GM19351 (cell line): Measurements from ENCODE around the gene UPK3BL2.
"Not testable (repeated sequence)": the region's sequence is repeated elsewhere in the genome, so short reads cannot be mapped to it uniquely, and the experiment has no call there.

ENCODE experiments used
- ATAC-seq: cut with Tn5 transposase; IDR thresholded peaks from one replicate; pipeline ENCODE4 v1.9.1; 2021; ENCODE audit warnings: mild to moderate bottlenecking, moderate library complexity; ENCODE audit not compliant: unreplicated experiment

UPK3BL2 gene

DNA sequence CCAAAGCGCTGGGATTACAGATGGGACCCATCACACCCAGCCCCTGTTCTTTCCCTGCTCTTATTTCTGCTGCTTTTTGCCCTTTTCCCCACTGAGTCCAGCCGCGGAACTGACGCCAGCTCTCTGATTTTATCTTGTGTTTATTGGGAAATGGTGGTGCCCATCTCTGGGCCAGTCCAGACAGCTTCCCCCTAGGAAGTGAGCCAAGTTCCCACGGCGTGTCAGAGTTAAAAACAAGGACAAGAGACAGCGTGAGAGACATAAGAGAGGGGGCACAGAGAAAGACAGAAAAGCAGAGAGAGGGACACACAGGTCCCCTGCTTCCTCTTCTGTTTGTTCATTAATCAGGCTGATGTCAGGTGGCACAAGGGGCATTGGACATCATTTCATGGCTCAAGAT is 11.9 kb downstream of the UPK3BL2 start:
- ATAC-seq: not testable (repeated sequence)

DNA sequence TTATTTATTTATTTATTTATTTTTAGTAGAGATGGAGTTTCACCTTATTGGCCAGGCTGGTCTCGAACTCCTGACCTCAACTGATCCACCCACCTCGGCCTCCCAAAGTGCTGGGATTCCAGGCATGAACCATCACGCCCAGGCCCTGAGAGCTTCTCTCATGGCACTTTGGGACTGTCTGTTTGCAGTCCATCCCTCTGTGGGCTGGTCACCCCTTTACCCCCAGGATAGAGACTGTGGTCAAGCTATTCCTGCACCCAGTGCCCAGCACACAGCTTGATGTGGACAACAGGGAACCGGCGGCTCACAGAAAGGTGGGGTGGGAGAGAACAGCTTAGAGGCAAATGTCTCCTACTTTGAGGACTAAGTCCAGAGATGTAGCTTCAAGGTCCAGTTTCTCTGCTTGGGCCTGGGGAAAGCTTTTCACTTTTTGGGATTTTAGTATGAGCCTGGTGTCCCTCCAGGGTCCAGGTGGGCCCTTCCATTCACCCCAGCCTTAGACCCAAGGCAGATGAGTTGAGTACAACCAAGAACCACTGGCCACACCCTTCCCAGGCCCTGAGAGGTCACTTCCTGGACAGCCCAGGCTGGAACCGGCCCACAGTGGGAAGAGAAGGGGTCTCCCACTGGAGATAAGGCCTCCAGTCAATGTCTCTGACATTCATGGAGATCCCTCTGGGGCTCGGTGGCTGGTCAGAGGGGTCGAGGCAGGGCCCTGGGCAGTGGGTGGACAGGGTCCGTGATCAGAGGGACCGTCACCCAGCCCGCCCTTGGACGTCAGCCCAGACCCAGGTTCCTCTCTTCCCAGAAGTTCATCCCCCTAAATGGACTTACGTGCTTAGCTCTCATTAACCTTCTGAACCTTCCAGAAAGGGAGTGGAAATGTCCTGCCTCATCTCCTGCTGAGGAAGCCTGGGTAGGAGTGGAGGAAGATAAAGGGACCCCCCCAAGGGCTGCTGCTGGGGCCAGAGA is 15.4 kb downstream of the UPK3BL2 start:
- ATAC-seq: not testable (repeated sequence)

DNA sequence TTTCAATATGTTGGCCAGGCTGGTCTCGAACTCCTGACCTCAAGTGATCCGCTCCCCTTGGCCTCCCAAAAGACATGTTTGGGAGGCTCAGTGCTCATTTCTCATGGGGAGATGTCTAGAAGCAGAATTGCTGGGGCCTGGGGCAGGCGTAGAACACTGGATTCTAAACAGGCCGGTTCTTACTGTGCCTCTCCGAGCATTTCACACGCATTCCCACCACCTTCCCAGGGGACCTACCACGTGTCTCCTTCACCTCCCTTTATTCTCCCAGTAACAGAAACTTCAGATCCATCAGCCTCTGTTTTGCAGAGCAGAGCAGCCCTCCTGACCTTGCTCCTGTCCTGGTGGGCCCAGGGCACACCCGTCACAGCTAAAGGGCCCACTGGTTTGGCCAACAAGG is 16.3 kb downstream of the UPK3BL2 start:
- not testable (repeated sequence) for ATAC-seq

DNA sequence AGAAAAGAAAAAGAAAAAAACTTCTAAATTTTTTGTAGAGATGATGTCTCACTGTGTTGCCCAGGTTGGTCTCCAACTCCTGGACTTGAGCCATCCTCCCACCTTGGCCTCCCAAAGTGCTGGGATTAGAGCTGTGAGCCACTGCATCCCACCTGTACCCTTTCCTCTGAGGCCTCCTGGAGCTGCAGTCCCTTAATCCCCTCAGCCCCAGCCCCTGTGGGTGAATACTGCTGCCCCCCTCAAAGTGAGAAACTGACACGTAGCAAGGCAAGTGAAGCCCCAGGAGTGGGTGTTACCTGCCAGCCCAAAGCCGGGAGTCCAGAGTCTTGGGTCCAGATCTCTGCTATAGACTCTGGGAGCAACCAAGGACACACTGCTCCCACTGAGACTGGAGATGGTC is 18.7 kb downstream of the UPK3BL2 start:
- not testable (repeated sequence) for ATAC-seq

DNA sequence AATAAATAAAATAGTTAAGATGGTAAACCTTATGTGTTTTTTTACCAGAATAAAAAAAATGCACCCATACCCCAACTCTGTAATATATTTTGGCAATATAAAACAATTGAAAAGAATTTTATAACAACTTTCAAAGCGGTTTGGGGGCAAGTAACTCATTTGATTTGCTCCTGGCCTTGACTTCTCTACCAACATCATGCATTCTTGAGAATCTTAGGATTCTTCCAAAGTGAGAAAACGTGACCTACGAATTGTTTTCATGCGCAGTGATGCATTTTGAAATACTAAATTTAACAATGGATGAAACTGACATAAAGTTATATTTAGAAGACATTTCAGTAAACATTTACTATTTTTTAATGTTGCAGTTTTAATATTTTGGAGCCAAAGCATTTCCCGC is 22.7 kb downstream of the UPK3BL2 start:
- not testable (repeated sequence) for ATAC-seq

DNA sequence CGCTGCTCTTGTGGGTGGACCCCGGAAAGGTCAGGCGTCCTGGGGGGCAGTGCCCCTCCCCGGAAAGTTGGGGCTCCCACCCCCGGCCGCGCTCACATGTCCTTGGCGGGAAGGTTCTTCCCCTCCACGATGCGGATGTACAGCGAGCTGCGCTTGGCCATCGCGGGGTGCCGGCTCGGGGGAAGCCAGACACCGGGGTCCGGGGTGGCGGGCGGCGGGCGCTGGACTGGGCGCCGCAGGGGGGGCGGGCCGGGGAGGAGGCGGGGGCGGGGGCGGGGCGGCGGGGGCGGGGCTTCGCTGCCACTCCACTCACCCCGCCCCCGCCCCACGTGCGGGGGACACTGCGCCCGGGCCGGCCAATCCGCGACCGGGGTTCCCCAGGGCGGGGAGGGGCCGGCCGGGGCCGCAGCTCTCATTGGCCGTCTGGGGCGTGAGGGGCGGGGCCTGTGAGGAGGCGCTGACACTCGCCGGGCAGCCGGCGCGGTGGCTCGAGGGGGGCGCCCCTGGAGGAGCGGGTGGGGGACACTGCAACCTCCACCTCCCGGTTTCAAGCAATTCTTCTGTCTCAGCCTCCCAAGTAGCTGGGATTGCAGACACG is 25.8 kb downstream of the UPK3BL2 start, which contains the start of gene RASA4B:
TSS of gene RASA4B (minus strand) at position 228 of the 598 bp plus-strand sequence. CDS start at position 161, 67 bp downstream.
- peak; percentile 71 for ATAC-seq

DNA sequence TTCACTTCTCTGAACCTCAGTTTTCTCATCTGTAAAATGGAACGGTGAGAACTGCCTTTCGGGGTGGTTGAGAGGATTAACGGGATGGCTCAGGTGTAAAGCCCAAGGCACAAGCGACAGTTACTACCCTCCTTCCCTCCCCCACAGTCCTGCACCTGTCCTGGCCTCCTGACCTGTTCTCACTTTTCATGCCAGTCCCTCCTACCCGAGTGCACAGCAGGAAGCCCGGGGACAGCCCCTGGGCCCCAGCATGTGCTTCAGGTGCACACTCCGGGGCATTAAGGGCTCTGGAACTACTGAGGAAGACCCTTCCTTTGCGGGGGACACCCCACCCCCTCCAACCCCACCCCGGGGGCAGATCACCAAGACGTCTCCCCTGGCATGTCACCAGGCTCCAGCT is 26.5 kb downstream of the UPK3BL2 start:
- ATAC-seq: peak; percentile 20

DNA sequence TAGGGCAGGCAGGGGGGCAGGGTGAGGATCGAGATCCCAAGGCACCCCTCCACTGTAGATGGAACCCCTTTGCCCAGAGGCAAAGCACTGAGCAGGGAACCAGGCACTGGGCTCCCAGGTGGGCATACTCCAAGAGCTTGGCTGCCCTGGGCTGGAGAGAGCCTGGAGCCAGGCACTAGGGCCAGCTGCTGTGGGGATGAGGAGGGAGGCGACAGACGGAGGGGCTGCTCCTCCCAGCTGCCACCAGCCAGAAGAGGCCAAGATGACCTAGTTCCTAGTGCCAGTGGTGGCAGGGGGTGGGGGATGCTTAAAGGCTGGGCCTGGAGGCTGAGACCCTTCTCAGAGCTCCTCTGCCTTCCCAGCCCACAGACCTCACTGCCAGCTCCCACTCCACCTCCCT is 27.6 kb downstream of the UPK3BL2 start:
- ATAC-seq: not testable (repeated sequence)

DNA sequence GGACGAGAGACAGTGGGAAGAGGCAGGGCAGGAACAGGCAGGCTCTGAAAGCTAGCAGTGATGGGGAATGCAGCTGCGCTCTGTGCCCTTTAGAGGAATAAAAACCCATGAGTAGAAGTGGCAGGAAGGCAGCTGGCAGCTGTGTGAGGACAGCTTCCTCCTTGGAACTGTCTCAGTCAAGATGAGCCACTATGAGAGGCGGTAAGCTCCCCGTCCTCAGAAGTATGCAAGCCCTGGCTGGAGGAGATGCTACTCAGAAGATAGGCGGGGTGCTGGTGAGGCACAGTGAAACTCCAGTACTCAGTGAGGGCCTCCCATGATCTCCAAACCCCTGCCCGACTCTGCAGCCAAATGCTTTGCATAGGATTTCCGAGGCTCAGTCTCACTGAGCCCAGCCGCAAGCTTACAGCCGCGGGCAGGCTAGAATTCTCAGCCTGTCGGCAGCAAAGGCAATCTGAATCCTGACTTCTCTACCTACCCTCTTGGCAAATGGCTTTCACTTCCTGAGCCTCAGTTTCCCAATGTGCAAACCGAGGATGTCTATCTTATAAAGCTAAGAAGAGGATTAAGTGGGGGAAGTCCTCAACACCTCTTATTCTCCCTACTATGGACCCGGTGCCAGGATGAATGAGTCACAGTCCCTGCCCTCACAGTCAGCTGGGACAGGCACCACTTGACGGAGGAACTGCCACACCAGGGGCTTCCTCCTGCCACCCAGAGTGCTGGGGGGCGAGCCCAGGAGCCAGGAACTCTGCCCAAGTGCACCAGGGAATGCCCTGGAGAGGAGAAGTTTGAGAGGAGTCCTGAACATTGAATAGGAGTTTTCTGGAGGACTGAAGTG is 28.4 kb downstream of the UPK3BL2 start:
- peak; percentile 67 for ATAC-seq

DNA sequence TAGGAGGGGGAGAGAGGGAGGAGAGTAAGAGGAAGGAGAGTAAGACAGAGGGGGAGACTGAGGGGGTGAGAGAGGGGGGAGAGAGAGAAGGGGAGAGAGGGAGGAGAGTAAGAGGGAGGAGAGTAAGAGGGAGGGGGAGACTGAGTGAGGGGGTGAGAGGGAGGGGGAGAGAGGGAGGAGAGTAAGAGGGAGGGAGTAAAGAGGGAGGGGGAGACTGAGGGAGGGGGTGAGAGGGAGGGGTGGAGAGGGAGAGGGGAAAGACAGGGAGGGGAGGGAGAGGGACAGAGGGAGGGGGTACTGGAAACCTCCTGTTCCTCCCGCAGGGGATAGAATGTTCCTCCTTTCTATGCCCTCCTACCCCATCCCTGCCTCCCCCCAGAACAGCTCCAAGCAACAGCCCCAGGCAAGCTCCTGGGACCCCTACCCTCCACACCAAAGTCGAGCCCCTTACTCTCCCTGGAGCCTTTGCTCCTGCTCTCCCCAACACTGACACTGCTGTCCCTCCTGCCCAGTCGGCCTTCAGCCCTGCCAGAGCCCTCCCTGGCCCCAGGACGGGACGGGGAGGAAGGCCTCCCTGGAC is 30.8 kb downstream of the UPK3BL2 start:
- ATAC-seq: not testable (repeated sequence)

DNA sequence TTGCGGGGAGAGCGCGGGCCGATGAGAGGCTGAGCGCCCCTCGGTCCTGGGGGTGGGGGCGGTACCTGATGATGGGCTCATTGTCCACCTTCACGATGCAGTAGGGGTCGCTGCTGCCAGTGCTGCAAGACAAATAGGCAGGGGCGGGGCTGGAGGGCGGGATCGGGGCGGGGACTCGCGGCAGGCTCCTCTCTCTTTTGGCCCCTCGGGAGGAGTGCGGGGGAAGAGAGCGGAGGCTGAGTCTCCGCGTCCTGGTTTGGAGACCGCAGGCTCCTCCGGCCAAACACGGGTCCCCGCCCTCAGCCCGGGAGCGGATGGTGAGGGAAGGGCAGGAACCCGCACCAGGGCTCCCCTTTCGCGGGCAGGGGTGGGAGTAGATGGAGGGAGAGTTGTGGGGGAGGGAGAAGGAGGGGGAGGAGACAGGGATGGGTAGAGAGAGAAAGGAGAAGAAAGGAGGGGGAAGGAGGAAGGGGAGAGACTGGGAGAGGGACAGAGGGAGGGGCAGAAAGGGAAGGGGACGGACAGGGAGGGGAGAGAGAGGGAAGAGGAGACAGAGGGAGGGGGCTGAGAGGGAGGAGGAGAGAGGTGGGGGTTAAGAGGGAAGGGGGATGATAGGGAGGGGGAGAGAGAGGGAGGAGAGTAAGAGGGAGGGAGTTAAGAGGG is 31.5 kb downstream of the UPK3BL2 start:
- ATAC-seq: peak; percentile 42

DNA sequence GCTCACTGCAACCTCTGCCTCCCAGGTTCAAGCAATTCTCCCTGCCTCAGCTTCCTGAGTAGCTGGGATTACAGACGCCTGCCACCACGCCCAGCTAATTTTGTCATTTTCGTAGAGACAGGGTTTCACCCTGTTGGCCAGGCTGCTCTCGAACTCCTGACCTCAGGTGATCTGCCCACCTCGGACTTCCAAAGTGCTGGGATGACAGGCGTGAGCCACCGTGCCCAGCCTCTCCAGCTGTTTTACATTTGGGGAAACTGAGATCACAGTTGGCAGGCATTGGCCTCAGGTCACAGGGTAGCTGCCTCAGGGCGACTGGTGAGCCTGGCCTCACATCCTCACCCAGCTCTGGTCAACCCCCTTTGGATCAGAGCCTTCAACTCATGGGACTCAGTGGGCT is 32.9 kb downstream of the UPK3BL2 start:
- ATAC-seq: not testable (repeated sequence)

DNA sequence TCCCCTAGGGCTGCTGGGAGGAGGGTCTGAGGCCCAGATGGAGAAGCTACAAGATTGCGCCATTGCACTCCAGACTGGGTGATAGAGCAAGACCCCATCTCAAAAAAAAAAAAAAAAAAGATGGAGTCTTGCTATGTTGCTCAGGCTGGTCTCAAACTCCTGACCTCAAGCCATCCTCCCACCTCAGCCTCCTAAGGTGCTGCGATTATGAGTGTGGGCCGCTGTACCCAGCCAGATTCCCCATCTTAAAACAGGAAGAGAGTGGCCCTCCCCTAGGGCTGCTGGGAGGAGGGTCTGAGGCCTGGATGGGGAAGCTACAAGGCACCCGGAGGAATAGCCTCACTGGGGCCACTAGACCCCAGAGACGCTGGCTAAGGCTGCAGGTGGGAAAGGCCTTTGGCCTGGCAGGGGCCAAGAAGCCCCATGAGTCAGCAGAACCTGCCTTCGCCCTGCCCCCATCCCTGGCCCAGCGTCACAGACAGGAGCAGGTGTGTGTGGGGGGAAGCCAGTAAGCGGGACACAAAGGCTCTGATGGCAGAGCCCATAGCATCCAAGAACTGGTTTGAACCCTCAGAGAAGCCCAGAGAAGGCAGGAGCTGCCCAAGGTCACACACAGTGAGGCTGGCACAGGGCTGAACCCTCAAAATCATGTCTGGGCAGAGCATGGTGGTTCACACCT is 35.9 kb downstream of the UPK3BL2 start:
- ATAC-seq: not testable (repeated sequence)

DNA sequence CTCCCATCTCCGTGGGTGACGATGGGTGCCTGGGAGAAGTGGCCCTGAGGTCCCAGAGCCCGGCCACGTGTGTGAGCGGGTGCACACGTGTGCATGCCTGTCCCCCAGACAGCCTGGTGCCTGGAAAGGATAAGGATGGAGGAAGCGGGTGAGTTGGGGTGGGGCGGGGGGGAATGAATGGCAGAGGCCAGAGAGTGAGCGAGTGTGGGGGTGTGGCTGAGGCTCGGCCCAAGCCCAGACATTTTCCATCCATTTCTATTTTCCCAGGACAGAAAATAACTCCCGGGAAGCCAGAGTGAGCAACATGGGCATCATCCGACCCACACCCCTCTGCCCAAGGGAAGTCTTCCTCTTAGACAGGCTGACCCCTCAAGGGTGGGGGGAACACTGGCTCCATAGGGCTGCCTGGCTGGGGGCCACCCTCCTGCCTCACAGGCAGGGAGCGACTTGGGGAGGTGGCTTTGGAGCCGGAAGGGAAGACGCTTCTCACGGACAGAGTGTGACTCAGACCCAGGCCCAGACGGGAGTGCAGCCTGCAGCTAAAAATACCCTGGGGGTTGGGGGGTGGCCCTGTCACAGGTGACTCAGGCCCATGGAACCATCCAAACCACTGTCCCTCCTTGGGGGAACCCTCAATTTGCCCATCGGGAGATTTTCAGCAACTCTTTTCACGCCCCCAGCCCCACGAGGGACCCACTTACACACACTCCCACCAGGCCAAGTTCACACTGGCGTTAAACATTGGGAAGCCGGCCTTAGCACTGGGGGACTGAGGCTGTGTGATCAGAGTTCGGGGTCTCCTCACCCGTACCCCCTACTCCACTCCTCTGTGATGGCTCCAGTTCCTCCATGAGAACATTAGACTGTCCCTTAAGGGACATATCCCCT is 38.0 kb downstream of the UPK3BL2 start:
- ATAC-seq: not testable (repeated sequence)

DNA sequence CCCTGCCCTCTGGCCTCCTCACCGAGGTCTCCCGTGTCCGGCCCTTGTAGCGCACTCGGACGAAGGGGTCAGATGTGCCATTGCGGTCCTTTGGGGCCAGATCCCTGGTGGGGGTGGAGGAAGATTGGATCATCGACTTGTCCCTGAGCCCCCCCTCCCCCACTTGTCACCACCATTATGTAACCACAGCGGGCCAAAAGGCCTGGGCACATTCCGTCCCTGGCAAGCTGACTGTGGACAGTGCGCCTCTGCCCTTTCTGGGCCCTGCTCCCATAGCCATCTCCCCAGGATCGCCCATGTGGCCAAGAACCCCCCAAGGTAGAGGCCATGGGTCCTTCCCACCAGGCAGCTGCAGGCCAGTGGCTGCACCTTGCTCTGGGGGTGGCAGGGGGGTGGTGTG is 40.4 kb downstream of the UPK3BL2 start:
- ATAC-seq: not testable (repeated sequence)

DNA sequence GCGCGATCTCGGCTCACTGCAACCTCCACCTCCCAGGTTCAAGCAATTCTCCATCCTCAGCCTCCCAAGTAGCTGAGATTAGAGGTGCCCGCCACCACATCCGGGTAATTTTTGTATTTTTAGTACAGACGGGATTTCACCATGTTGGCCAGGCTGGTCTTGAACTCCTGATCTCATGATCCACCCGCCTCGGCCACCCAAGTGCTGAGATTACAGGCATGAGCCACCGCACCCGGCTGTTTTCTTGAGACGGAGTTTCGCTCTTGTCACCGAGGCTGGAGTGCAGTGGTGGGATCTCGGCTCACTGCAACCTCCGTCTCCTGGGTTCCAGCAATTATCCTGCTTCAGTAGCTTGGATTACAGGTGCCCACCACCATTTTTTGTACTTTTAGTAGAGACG is 45.2 kb downstream of the UPK3BL2 start:
- ATAC-seq: not testable (repeated sequence)

DNA sequence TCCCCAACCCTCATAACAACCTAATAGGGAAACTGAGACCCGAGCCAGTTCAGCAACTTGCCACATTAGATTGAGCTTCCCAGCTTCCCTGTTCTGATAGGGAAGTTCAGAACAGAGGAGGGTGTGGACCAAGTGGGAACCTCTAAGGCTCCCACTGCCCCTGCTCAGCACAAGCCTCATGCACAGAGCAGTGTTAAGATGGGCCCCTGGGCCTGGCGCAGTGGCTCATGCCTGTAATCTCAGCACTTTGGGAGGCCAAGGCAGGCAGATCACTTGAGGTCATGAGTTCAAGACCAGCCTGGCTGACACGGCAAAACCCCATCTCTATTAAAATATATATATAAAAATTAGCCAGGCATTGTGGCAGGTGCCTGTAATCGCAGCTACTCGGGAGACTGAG is 46.2 kb downstream of the UPK3BL2 start:
- not testable (repeated sequence) for ATAC-seq

DNA sequence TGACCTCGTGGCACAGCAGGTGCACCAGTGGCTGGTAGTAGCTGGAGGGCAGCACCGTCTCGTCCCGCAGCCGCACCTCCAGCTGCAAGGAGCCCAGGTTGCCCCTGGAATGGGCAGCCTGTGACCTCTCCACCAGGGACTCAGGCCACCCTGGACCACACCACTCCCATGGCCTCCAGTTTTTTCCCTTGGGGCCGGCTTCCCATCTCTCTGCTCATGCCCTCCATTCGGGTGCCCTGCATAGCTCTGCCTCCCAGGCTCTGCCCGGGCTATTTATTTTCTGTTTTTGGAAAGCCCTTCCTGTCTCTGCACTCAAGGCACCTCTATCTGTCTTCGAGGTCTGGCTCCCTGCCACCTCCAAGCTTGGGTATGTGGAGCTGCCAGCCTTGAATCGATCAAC is 46.6 kb downstream of the UPK3BL2 start:
- ATAC-seq: not testable (repeated sequence)
